ENCODE measurements around the gene PFDN1.

The PFDN1 gene

GRCh38 chr5:140258016-140258415, 44.9 kb downstream of the PFDN1 start:
- no peak for DNase-seq

DNA sequence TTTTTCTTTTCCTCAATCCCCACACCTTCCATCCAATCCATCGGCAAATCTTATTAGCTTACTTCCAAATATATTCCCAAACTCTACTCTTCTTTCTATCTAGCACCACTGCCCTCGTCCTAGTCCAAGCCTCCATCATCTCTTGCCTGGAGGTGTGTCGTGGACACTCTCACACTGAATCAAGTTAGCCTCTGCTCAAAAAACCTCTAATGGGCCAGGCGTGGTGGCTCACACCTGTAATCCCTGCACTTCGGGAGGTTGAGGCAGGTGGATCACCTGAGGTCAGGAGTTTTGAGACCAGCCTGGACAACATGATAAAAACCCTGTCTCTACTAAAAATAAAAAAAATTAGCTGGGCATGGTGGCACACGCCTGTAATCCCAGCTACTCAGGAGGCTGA, 46.2 kb downstream of the PFDN1 start:
- no peak for DNase-seq

GRCh38 chr5:140255460-140256157, 47.3 kb downstream of the PFDN1 start:
- no peak for DNase-seq

DNA sequence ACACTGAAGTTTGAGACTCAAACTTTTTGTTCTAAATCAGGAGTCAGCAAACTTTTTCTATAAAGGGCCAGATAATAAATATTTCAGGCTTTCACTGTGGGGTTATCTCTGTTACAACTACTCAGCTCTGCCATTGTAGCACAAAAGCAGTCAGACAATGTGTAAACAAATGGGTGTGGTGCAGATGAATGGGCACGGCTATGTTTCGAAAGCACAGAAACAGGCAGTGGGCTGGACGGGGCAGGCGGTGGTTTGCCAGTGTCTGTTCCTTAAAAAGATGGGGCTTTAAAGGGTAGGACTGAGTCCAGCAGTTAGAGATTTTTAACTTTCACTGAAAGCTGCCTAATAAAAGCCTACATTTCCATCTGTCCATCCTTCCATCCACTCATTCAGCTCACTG, 48.9 kb downstream of the PFDN1 start:
- no peak for DNase-seq

- DNase-seq = no peak
Measured at GRCh38 chr5:140252470-140253126, 50.3 kb downstream of the PFDN1 start.

DNA sequence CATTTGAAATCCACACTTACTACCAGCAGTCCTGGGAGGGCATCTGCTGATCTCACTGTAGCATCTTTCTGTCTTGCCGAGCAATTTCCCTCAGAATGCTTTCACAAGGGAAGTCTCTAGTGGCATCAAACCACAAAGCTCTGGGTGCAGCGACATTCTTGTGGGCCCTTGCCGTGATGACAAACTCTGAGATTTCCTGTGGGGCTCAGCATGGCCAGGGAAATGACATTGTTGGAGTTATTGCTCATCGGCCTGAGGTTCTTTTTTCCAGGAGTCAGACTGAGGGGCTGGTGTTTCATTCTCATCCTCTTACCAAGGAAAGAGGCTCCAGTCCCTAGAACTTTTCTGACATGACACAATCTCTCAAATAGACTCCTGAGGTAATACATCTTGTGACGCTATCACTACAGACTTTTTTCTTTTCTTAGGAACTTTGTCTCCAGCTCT, 51.4 kb downstream of the PFDN1 start:
- DNase-seq = peak; percentile 66

DNA sequence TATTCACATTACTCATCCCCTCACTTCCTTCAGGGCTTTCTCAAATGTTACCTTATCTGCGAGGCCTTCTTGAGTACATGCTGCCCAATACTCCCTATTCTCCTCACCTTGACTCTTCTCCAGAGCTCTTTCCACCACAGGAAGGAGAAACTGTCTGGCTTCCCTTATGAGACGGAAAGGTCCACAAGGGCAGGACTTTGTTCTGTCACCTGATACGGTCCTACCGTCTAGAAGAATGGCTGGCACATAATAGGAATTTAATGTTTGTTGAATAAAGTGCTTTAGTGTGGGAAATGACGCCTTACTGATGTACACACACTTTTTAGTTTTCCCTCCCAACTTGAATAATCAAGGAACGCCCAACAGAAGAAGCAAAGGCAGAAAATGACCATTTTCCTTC, 52.5 kb downstream of the PFDN1 start:
- no peak for DNase-seq

GRCh38 chr5:140249536-140249935, 53.4 kb downstream of the PFDN1 start:
- no peak for DNase-seq

GRCh38 chr5:140248414-140248813, 54.5 kb downstream of the PFDN1 start:
- DNase-seq = no peak

DNA sequence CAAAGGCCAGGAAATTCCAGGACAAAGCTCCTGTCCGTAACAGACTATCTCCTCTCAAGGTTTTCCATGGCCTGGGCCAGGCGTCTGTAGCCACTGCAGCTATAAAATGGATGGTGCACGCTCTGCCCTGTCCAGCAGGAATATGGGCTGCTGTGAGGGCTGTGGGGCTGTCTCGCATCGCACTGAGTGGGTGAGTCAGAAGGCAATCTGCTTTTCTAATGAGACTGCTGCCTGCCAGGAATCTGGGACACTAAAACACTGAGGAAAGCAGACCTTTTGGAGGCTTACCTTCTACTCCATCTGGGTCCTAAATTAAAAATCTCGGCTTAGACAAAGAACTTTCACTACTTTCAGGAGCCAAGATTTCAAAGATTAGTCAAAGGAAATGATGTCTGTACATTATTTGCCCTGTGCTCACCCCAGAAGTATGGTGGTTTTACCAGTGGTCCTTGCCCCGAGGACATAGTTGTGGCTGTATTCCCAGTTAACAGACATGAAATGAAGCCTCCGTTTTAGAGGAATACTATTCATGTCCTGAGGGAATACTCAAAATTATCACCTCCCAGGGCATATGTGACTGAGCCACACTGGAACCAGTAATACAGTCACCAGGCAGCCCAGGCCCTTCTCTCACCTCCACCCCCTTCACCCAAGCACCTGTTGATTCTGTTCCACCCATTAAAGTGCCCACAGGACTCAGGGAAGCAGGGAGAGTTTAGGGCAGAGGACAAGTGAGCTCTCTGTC, 56.4 kb downstream of the PFDN1 start:
- no peak for DNase-seq

DNA sequence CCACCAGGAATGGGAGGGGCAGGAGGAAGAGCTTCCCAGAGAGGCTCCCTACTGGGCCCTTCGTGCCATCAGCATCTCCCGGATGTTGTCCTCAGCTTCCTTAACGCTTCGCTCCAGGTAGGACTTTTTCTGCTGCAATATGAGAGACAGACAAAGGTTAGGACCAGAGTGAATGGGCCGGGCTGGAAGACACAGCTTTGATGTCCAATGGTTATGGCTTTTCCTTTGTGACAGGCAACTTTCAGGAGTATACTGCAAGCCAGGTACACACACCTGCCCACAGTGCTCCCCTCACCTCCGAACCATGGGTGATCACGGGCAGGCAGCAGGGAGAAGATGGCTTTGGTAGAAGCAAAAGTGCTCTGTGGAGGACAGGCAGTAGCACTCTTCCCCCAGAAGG, 57.0 kb downstream of the PFDN1 start:
- DNase-seq = no peak

GRCh38 chr5:140245341-140245740, 57.6 kb downstream of the PFDN1 start:
- peak; percentile 33 for DNase-seq

DNA sequence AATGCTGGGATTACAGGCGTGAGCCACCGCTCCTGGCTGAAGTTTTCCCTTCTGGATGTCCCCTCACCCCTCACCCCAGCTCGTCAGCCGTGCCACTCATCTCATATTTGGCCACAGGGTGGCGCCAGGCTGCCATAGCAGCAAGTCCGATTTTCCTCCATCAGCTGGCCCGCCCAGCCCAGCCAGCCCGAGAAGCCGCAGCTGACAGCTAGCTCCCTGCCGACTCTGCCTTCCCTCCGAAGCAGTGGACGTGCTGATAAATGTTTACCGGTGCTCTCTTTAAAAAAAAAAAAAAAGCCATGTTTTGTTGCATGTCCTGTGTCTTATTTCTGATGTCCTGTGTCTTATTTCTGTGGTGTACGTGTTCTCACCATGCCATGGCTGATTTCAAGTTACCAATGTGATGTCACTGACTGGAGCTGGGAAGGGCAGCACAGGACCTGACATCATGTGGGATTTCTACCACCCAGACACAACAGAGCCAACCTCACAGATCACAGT, 58.3 kb downstream of the PFDN1 start:
- peak; percentile 86 for DNase-seq

- DNase-seq = no peak
Measured at GRCh38 chr5:140243706-140244250, 59.1 kb downstream of the PFDN1 start.

- DNase-seq = no peak
Measured at GRCh38 chr5:140242890-140243585, 59.9 kb downstream of the PFDN1 start.

GRCh38 chr5:140242099-140242498, 60.8 kb downstream of the PFDN1 start:
- no peak for DNase-seq

- no peak for DNase-seq
Measured at GRCh38 chr5:140240987-140241706, 61.8 kb downstream of the PFDN1 start.

GRCh38 chr5:140239939-140240700, 62.8 kb downstream of the PFDN1 start:
- DNase-seq = peak; percentile 68

GRCh38 chr5:140239461-140239860, 63.4 kb downstream of the PFDN1 start:
- DNase-seq = no peak

- no peak for DNase-seq
Measured at GRCh38 chr5:140238756-140239155, 64.1 kb downstream of the PFDN1 start.

DNA sequence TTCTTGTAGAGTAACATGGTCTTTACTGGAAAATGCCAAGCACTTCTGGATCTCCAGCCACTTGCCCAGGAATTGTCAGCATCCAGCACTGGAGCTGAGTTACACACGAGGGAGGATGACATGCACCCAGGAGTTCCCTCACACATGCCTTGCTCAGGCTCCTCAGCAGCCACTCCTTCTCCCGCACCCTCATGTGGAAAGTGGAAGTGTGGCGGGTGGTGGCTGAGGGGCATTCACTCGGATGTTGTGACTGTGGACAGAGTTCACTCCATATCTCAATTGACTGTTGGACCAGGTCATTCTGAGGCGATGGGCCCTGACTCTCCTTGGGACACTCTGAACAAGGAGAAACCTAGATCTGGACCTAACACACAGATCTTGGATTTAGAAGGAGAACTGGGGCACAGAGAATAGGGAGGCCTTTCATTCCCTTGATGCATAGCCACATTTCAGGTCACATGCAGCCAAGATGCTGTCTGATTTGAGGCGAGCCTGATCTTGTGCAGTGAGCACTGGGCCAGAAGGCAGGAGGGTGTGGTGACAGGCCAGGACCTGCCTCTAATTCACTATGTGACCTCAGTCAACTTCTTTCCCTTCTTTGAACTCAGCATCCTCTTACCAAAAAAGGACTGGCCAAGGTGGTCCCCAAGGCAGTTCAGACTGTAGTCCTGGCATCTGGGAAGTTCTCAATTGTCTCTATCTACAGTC, 65.9 kb downstream of the PFDN1 start:
- no peak for DNase-seq

All from CD4-positive, alpha-beta T cell treated with Interleukin-17A for 4 hours (primary cell).